H7 (cell line): Measurements from ENCODE around the gene ERICH3. TPM values are rescaled to one million over a fixed set of nuclear protein-coding genes. Genes with fewer than 3 reads are reported as not detected.
"Not testable (repeated sequence)": the region's sequence is repeated elsewhere in the genome, so short reads cannot be mapped to it uniquely, and the experiment has no call there.

ENCODE experiments used
- DNase-seq: peaks from one replicate; pipeline ENCODE4 v3.0.0; 2012
- H3K27me3 ChIP-seq: 2 replicates; pipeline ENCODE4 v1.6.0; 2011; ENCODE audit warnings: mild to moderate bottlenecking, low read length; ENCODE audit not compliant: control insufficient read depth, insufficient read depth
- H3K36me3 ChIP-seq: replicated peaks from 2 replicates; pipeline ENCODE4 v1.5.1; 2011; ENCODE audit warnings: low read length; ENCODE audit not compliant: control insufficient read depth, insufficient read depth
- H3K4me3 ChIP-seq: 2 replicates; pipeline ENCODE4 v1.5.1; 2011; ENCODE audit warnings: low read depth, mild to moderate bottlenecking, control low read depth, low read length, moderate library complexity; ENCODE audit not compliant: insufficient read depth
- total RNA-seq: library from RNA; depleted of rRNA; stranded (reverse); fragments of >200 nt; shearing (Covaris generic); gene quantifications from 2 replicates; pipeline ENCODE4 v1.2.3, GENCODE V29; 2014

Gene ERICH3
- total RNA-seq, 1 experiment from 2014 or later, result not detected

- peak; percentile 16 for DNase-seq
- Histone ChIP-seq H3K36me3 (no peaks in the 10 kb centered on the region), H3K27me3 (no peaks in the 10 kb centered on the region), H3K4me3 (no peak overlapping the region)
These were observed 16.2 kb upstream of the ERICH3 start for GRCh38 chr1:74689621-74690363.

DNA sequence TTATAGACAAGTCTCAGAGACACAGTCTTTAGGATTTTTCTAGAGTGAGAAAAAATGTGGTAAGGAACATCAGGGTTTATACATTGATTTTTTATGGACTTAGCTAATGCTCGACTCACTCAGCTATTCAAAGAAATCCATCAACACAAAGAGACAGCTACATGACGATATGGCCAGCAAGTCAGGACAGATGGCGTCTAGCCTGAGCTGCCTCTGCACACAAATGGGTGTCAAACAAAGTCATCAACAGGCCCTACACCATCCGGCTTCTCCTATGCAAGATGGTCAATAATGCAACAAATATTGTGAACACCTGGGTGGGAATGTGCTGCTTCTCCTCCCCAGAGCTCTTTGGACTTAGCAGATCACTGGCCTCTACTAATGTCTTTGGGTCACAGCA, 13.3 kb upstream of the ERICH3 start:
- Histone ChIP-seq H3K36me3 (no peaks in the 10 kb centered on the region), H3K4me3 (no peak overlapping the region), H3K27me3 (no peaks in the 10 kb centered on the region)
- no peak for DNase-seq

DNA sequence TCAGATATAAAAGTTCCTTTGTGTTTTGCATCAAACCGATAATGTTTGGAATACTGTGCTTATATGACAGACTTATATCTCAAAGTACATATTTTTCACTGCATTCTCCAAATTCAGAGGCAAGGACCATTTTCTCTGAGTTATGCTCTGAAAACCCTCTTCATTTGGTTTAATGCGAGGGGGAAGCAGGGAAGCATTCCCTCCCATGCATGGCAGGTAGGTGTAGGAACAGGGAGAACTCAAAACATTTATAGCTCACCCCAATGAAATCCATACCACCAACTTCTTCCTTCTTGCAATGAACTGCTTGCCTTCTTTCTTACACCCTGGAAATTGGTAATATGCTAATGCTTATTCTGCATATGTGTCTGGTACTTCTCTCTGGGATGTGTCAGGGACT, 10.7 kb upstream of the ERICH3 start:
- Histone ChIP-seq H3K4me3 (no peak overlapping the region), H3K36me3 (no peaks in the 10 kb centered on the region), H3K27me3 (no peaks in the 10 kb centered on the region)
- no peak for DNase-seq

GRCh38 chr1:74683656-74684055, 10.1 kb upstream of the ERICH3 start:
- Histone ChIP-seq H3K36me3 (no peaks in the 10 kb centered on the region), H3K27me3 (no peaks in the 10 kb centered on the region), H3K4me3 (no peak overlapping the region)
- DNase-seq, result no peak

- H3K4me3 ChIP-seq, result no peak overlapping the region
- no peak for DNase-seq
- no peaks in the 10 kb centered on the region for H3K36me3 ChIP-seq
- H3K27me3 ChIP-seq, result no peaks in the 10 kb centered on the region
These were observed 8.3 kb upstream of the ERICH3 start for GRCh38 chr1:74681851-74682250.

GRCh38 chr1:74681449-74681848, 7.9 kb upstream of the ERICH3 start:
- no peaks in the 10 kb centered on the region for H3K36me3 ChIP-seq
- no peak overlapping the region for H3K4me3 ChIP-seq
- no peak for DNase-seq
- H3K27me3 ChIP-seq, result no peaks in the 10 kb centered on the region

DNA sequence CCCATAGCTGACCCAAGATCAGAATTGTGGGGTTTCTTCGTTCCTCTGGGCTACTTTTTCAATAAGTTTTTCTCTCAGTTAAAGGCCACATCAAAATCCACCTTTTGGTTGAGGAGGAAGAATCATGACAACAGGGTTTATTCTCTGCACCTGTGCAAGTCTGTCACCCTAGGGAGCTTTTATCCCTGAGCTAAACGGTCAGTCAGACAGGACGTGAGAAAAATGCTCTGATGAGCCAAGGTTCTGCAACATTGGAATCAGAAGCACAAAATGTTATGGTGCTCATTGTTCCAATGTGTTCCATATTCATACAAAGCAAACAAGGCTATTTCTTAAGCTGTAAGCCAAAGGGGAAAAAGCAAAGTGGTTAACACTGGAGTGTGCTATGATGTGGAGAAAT, 7.4 kb upstream of the ERICH3 start:
- H3K27me3 ChIP-seq, result no peaks in the 10 kb centered on the region

GRCh38 chr1:74679811-74680210, 6.2 kb upstream of the ERICH3 start:
- no peaks in the 10 kb centered on the region for H3K27me3 ChIP-seq
- H3K4me3 ChIP-seq, result no peak overlapping the region
- DNase-seq, result no peak
- H3K36me3 ChIP-seq, result no peaks in the 10 kb centered on the region

More for the DNA sequence above, 7.4 kb upstream of the ERICH3 start:
- Histone ChIP-seq H3K4me3 (no peak overlapping the region), H3K36me3 (no peaks in the 10 kb centered on the region)
- no peak for DNase-seq

DNA sequence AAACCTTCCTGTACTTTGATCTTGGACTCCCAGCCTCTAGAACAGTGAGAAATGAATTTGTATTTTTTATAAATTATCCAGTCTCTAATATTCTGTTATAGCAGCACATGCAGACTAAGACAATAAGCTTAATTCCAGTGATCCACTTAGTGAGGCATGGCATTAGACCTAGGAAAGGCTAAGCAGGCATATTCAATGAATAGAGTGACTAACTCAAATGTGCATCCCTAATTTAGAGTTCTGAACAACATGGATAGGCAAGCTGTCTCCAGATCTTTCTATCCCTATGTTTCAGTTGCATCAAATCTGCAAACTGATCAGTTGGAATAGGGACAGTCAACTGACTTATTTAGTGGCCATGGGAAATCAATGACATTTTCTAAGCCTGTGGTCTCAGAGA, 4.3 kb upstream of the ERICH3 start:
- Histone ChIP-seq H3K4me3 (no peak overlapping the region), H3K36me3 (no peaks in the 10 kb centered on the region), H3K27me3 (peaks cover 6% of the 10 kb centered on the region)
- DNase-seq, result no peak

DNA sequence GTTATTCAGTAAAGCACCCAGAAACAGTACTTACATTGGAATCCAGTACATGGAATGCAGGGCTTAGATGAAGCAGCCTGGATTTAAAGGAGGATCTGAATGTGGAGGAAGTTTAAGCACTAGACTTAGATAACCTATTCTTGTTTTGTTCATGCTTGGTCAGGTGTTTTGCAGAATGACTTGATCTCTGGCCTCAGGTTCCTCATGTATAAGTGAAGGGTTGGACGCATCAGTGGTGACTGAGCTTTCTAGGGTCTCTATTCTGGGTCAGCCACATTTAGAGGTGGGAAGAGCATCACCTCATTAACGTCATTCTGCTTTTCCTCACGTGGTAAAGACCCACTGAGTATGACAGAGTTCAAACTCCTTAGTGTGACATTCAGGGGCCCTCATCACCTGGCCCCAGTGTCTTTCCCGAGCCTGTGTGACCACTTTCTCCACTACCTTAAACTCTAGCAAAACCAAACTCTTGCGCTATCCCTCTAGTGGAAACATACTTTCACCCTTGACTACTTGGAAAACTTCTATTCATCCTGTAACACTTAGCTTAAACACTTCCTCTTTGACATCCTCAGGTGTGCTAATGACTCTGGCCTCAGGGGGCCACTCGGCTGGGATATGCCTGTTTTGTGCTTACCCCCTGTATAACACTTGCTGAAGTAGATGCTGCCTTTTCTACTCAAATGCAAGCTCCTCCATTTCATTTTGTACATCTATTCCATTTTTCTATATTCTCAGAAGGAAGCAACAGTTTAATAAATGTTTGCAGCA, 871 bp upstream of the ERICH3 start:
- Histone ChIP-seq H3K27me3 (peaks cover 6% of the 10 kb centered on the region), H3K4me3 (no peak overlapping the region), H3K36me3 (no peaks in the 10 kb centered on the region)
- DNase-seq, result peak; percentile 31

DNA sequence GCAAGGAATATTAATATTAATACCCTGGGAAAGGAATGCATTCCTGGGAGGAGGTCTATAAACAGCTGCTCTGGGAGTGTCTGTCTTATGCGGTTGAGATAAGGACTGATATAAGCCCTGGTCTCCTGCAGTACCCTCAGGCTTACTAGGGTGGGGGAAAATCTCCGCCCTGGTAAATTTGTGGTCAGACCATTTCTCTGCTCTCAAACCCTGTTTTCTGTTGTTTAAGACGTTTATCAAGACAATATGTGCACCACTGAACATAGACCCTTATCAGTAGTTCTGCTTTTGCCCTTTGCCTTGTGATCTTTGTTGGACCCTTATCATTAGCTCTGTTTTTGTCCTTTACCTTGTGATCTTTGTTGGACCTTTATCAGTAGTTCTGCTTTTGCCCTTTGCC, 2.7 kb downstream of the ERICH3 start:
- DNase-seq, H3K4me3 ChIP-seq, H3K36me3 ChIP-seq, H3K27me3 ChIP-seq: not testable (repeated sequence)

DNA sequence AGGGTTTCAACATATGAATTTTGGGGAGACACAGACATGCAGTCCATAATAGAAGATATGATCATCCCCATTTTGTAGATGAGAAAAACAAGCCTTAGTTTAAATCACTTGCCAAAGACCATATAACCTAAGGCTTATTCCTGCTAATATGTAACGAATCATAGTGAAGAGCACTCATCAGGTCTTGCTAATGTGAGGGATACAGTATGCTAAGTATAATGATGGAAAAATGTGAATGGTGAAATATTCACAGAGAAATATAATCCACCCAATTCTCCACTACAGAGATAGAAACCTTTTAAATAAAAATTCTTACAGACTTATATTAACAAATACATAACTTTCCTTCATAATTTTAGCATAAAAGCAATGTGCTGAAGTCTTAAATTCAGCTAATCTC, 18.9 kb downstream of the ERICH3 start:
- no peaks in the 10 kb centered on the region for H3K36me3 ChIP-seq
- DNase-seq, result no peak
- no peaks in the 10 kb centered on the region for H3K27me3 ChIP-seq
- no peak overlapping the region for H3K4me3 ChIP-seq

DNA sequence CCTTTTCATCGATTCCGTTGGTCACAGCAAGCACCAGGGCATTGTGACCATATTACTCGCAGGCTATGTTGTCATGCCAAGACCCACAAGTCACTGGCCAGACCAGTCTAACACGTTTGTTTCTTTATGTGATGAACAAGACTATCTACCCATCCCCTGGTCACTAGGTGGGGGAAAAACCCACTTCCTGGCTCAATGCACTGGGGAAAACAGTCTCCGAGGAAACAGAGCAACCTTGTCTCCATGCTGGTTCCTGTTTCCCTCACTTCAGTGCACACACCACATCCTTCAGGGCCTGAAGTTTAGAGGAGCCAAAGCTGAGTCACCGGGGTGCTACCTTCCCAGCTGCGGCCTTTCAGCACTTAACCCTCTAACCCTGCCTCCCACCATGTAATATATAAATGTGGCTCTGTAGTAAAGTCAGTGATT, 20.9 kb downstream of the ERICH3 start:
- H3K4me3 ChIP-seq, result no peak overlapping the region
- no peak for DNase-seq
- no peaks in the 10 kb centered on the region for H3K36me3 ChIP-seq
- H3K27me3 ChIP-seq, result no peaks in the 10 kb centered on the region

- Histone ChIP-seq H3K27me3 (no peaks in the 10 kb centered on the region), H3K36me3 (no peaks in the 10 kb centered on the region), H3K4me3 (no peak overlapping the region)
- DNase-seq, result no peak
These were observed 23.0 kb downstream of the ERICH3 start for GRCh38 chr1:74650561-74650960.

DNA sequence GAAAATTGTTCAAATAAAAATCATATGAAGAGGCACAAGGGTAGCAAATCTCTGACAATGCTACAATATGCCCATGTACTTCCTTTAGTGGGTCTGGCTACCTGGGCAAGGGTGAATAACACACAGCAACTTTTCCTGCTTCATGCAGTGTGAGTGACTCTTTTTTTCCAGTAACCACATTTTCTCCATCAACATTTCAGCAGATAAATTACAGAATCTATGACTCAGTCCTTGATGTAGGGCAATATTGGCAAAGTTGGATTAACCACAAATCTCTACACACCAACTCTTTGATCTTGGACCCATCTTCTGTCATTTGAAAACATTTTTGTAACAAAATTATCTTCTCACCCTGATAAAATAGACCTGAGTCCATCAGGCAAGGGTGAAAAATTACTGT, 31.7 kb downstream of the ERICH3 start:
- no peaks in the 10 kb centered on the region for H3K36me3 ChIP-seq
- DNase-seq, result no peak
- H3K27me3 ChIP-seq, result no peaks in the 10 kb centered on the region
- no peak overlapping the region for H3K4me3 ChIP-seq
